ENCODE measurements around the gene SLC48A1.

SLC48A1 gene

GRCh38 chr12:47824635-47825034 is 51.6 kb downstream of the SLC48A1 start:
- TF ChIP-seq CTCF (IDR thresholded peaks at IDR 0.05; ENCODE audit: low read depth, low read length, missing control alignments) = no peak
- no peak overlapping the region for H3K4me3 ChIP-seq (ENCODE audit: low read depth, low read length)
- in situ Hi-C loops (cut with HindIII; ENCODE audit: low sequenced_read_pairs) = no loop called here
- no peak for DNase-seq (ENCODE audit: low read depth)

GRCh38 chr12:47825173-47825639 is 52.2 kb downstream of the SLC48A1 start:
- in situ Hi-C loops (cut with HindIII; ENCODE audit: low sequenced_read_pairs) = no loop called here
- DNase-seq (ENCODE audit: low read depth) = no peak
- no peak overlapping the region for H3K4me3 ChIP-seq (ENCODE audit: low read depth, low read length)
- no peak for TF ChIP-seq CTCF (IDR thresholded peaks at IDR 0.05; ENCODE audit: low read depth, low read length, missing control alignments)

- no peak overlapping the region for H3K4me3 ChIP-seq (ENCODE audit: low read depth, low read length)
- DNase-seq (ENCODE audit: low read depth) = no peak
- no peak for TF ChIP-seq CTCF (IDR thresholded peaks at IDR 0.05; ENCODE audit: low read depth, low read length, missing control alignments)
- in situ Hi-C loops (cut with HindIII; ENCODE audit: low sequenced_read_pairs) = no loop called here
These were observed 55.3 kb downstream of the SLC48A1 start for GRCh38 chr12:47828008-47828975.

- DNase-seq (ENCODE audit: low read depth) = no peak
- no peak for TF ChIP-seq CTCF (IDR thresholded peaks at IDR 0.05; ENCODE audit: low read depth, low read length, missing control alignments)
- H3K4me3 ChIP-seq (ENCODE audit: low read depth, low read length) = no peak overlapping the region
- in situ Hi-C loops (cut with HindIII; ENCODE audit: low sequenced_read_pairs) = no loop called here
These were observed 56.0 kb downstream of the SLC48A1 start for GRCh38 chr12:47828976-47829482.

GRCh38 chr12:47829584-47829983 is 56.5 kb downstream of the SLC48A1 start:
- in situ Hi-C loops (cut with HindIII; ENCODE audit: low sequenced_read_pairs) = no loop called here
- no peak for DNase-seq (ENCODE audit: low read depth)
- TF ChIP-seq CTCF (IDR thresholded peaks at IDR 0.05; ENCODE audit: low read depth, low read length, missing control alignments) = no peak
- H3K4me3 ChIP-seq (ENCODE audit: low read depth, low read length) = no peak overlapping the region
